ENCODE data around the gene SECTM1.

Gene SECTM1

GRCh38 chr17:82311971-82312370 is 21.6 kb downstream of the SECTM1 start:
- ChIA-PET CTCF (no interaction called here), POLR2A (interaction anchor here (0.7 to 0.9 kb wide), 2 partner anchors 10 to 137 kb away, joined by 3 read pairs; no protein-coding TSS in a partner anchor)
- TF ChIP-seq ELF4 (IDR thresholded peaks at IDR 0.05) (no peak), CTBP1 (IDR thresholded peaks at IDR 0.05; ENCODE audit: borderline replicate concordance) (no peak), NFRKB (IDR thresholded peaks at IDR 0.05) (no peak), BHLHE40 (IDR thresholded peaks at IDR 0.05; ENCODE audit: borderline replicate concordance) (no peak), LEF1 (IDR thresholded peaks at IDR 0.05; ENCODE audit: borderline replicate concordance) (no peak), SUZ12 (IDR thresholded peaks at IDR 0.05) (no peak), SP1 (IDR thresholded peaks at IDR 0.05) (no peak), FOXA1 (IDR thresholded peaks at IDR 0.05) (no peak), TARDBP (IDR thresholded peaks at IDR 0.05) (no peak), PKNOX1 (IDR thresholded peaks at IDR 0.05) (no peak)
- DNase-seq (ENCODE audit: extremely low spot score): no peak

GRCh38 chr17:82310877-82311276 is 22.7 kb downstream of the SECTM1 start:
- DNase-seq (ENCODE audit: extremely low spot score): no peak
- CTCF ChIA-PET: interaction anchor here (0.7 kb wide), 1 partner anchor 67 kb away, joined by 3 read pairs; no protein-coding TSS in a partner anchor
- TF ChIP-seq LEF1 (IDR thresholded peaks at IDR 0.05; ENCODE audit: borderline replicate concordance): no peak
- POLR2A ChIA-PET: interaction anchor here (0.9 kb wide), 1 partner anchor 9 kb away, joined by 3 read pairs; no protein-coding TSS in a partner anchor

GRCh38 chr17:82309656-82310570 is 23.7 kb downstream of the SECTM1 start:
- DNase-seq (ENCODE audit: extremely low spot score): no peak
- TF ChIP-seq SUZ12 (IDR thresholded peaks at IDR 0.05): no peak
- ChIA-PET POLR2A (no interaction called here), CTCF (no interaction called here)

GRCh38 chr17:82305727-82306300 is 27.8 kb downstream of the SECTM1 start:
- no peak for DNase-seq (ENCODE audit: extremely low spot score)
- ChIA-PET CTCF (no interaction called here), POLR2A (interaction anchor here (4.5 kb wide), 1 partner anchor 14 kb away, joined by 19 read pairs; no protein-coding TSS in a partner anchor)
- TF ChIP-seq FOXK2 (IDR thresholded peaks at IDR 0.05) (no peak), NFRKB (IDR thresholded peaks at IDR 0.05) (no peak), LEF1 (IDR thresholded peaks at IDR 0.05; ENCODE audit: borderline replicate concordance) (no peak), PKNOX1 (IDR thresholded peaks at IDR 0.05) (no peak), SP1 (IDR thresholded peaks at IDR 0.05) (no peak)

GRCh38 chr17:82304826-82305726 is 28.5 kb downstream of the SECTM1 start:
- no peak for DNase-seq (ENCODE audit: extremely low spot score)
- POLR2A ChIA-PET: interaction anchor here (4.5 kb wide), 1 partner anchor 13 kb away, joined by 19 read pairs; no protein-coding TSS in a partner anchor
- CTCF ChIA-PET: interaction anchor here (0.9 kb wide), 1 partner anchor 29 kb away, joined by 3 read pairs; no protein-coding TSS in a partner anchor
- TF ChIP-seq PKNOX1 (IDR thresholded peaks at IDR 0.05) (no peak), HDGF (IDR thresholded peaks at IDR 0.05; ENCODE audit: borderline replicate concordance) (no peak), BHLHE40 (IDR thresholded peaks at IDR 0.05; ENCODE audit: borderline replicate concordance) (no peak), ARNT (IDR thresholded peaks at IDR 0.05) (no peak), SUZ12 (IDR thresholded peaks at IDR 0.05) (no peak), CTBP1 (IDR thresholded peaks at IDR 0.05; ENCODE audit: borderline replicate concordance) (no peak), ZNF384 (IDR thresholded peaks at IDR 0.05) (no peak)

- POLR2A ChIA-PET: interaction anchor here (4.5 kb wide), 1 partner anchor 12 kb away, joined by 19 read pairs; no protein-coding TSS in a partner anchor
- DNase-seq (ENCODE audit: extremely low spot score): no peak
- CTCF ChIA-PET: interaction anchor here (0.5 to 0.9 kb wide), 2 partner anchors 28 to 124 kb away, joined by 3 read pairs; no protein-coding TSS in a partner anchor
- TF ChIP-seq NFRKB (IDR thresholded peaks at IDR 0.05) (no peak), CTBP1 (IDR thresholded peaks at IDR 0.05; ENCODE audit: borderline replicate concordance) (no peak), FOXM1 (IDR thresholded peaks at IDR 0.05; ENCODE audit: borderline replicate concordance) (no peak)
These were observed 29.4 kb downstream of the SECTM1 start for GRCh38 chr17:82303944-82304808.

Data from HEK293T (cell line).